Mononuclear cell (primary cell): ENCODE results near the gene KRT40. TPM values are rescaled to one million over a fixed set of nuclear protein-coding genes. Genes with fewer than 3 reads are reported as not detected.

ENCODE experiments used
- H3K27me3 ChIP-seq: 2 replicates; pipeline ENCODE4 v1.6.0; 2011; ENCODE audit warnings: low read length, control low read depth; ENCODE audit not compliant: insufficient read depth
- H3K4me1 ChIP-seq: 2 replicates; pipeline ENCODE4 v1.5.1; 2011; ENCODE audit warnings: mild to moderate bottlenecking, low read length, control low read depth; ENCODE audit not compliant: insufficient read depth
- H3K4me3 ChIP-seq: 2 replicates; pipeline ENCODE4 v1.5.1; 2011; ENCODE audit warnings: mild to moderate bottlenecking, low read length, moderate library complexity
- H3K9me3 ChIP-seq: 2 replicates; pipeline ENCODE4 v1.5.1; 2011; ENCODE audit warnings: low read depth, mild to moderate bottlenecking, control low read depth, low read length
- total RNA-seq: library from RNA; depleted of rRNA; stranded (reverse); fragments of >200 nt; gene quantifications from one replicate; pipeline ENCODE4 v1.2.3, GENCODE V29; 2012

The KRT40 gene
- 0.10 TPM for total RNA-seq

- Histone ChIP-seq H3K27me3 (peaks cover 12% of the 10 kb centered on the region), H3K4me3 (no peak within 1 kb of the TSS), H3K4me1 (no peaks in the 10 kb centered on the region), H3K9me3 (no peaks in the 10 kb centered on the region)
Observed at GRCh38 chr17:40984226-40984625, at the start of gene KRT40. TSS of gene KRT40 (minus strand) at chr17:40984326. CDS start at chr17:40984273, 53 bp downstream.

DNA sequence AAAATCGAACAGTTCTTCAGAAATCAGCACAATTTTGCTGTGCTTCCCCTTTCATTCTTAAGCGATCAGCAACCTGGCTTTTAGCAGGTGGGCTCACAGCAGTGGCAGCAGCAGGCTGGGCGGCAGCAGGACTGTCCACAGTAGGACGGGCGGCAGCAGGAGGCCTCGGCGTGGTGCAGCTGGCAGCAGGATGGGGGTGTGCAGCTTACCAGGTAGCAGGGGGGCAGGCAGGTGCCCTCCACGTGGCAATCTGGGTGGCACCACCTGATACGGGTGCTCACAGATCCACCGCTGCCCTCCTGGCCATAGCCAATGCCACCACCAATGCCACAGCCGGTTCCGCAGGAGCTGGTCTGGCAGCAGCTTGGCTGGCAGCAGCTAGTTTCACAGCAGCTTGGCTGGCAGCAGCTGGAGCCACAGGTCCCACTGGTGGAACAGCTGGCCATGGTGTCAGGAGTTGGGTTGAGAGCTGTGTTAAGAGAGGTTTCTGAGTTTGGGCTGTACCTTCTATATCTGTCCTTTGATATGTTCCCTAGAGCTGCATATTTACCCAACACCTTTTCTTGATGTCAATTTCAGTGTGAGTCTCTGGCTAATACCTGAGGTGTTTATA, 45.6 kb upstream of the KRT40 start, which contains the start of gene KRTAP1-4:
Gene KRTAP1-4, minus strand, starts transcription at position 563 of the 613 bp plus-strand sequence. Its CDS starts 117 bp downstream, at position 446.
- no peaks in the 10 kb centered on the region for H3K4me1 ChIP-seq
- H3K4me3 ChIP-seq = no peak within 1 kb of the TSS
- H3K27me3 ChIP-seq = peaks cover 4% of the 10 kb centered on the region
- H3K9me3 ChIP-seq = no peaks in the 10 kb centered on the region

- Histone ChIP-seq H3K9me3 (no peaks in the 10 kb centered on the region), H3K27me3 (peaks cover 4% of the 10 kb centered on the region), H3K4me1 (no peaks in the 10 kb centered on the region), H3K4me3 (no peak within 1 kb of the TSS)
Observed at GRCh38 chr17:41026715-41027471, 42.8 kb upstream of the KRT40 start, which contains the start of gene KRTAP1-5. TSS of gene KRTAP1-5 (minus strand) at chr17:41027208. CDS start at chr17:41027155, 53 bp downstream.

GRCh38 chr17:41024697-41025096, 40.6 kb upstream of the KRT40 start:
- H3K4me1 ChIP-seq = no peaks in the 10 kb centered on the region
- peaks cover 4% of the 10 kb centered on the region for H3K27me3 ChIP-seq
- H3K9me3 ChIP-seq = no peaks in the 10 kb centered on the region
- no peak overlapping the region for H3K4me3 ChIP-seq

- Histone ChIP-seq H3K4me1 (no peaks in the 10 kb centered on the region), H3K9me3 (no peaks in the 10 kb centered on the region), H3K4me3 (no peak overlapping the region), H3K27me3 (no peaks in the 10 kb centered on the region)
Observed at GRCh38 chr17:41020336-41020735, 36.2 kb upstream of the KRT40 start.

GRCh38 chr17:41019415-41019814, 35.3 kb upstream of the KRT40 start:
- Histone ChIP-seq H3K4me1 (no peaks in the 10 kb centered on the region), H3K4me3 (no peak overlapping the region), H3K9me3 (no peaks in the 10 kb centered on the region), H3K27me3 (no peaks in the 10 kb centered on the region)

DNA sequence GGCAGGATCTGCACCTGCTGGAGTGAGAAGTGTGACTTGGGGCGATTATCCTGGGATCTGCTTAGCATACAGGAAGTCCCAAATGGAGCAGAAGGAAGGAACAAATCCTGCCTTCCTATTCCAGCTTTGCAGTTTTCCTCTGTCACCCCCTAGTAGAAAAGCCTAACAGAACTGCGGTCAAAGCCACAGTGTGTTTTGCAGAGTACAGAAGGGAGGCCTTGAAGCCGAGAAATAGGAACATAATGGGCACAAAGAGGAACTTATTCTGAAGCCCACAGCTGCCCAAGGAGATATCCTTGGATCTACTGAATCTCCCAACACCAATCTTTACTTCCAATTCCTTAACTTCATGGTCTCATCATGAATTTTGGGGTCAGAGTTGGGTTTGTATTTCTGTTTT, 34.4 kb upstream of the KRT40 start:
- H3K4me3 ChIP-seq = no peak overlapping the region
- H3K9me3 ChIP-seq = no peaks in the 10 kb centered on the region
- H3K4me1 ChIP-seq = no peaks in the 10 kb centered on the region
- H3K27me3 ChIP-seq = no peaks in the 10 kb centered on the region

GRCh38 chr17:41016578-41017215, 32.6 kb upstream of the KRT40 start:
- H3K4me1 ChIP-seq = no peaks in the 10 kb centered on the region
- no peaks in the 10 kb centered on the region for H3K27me3 ChIP-seq
- no peaks in the 10 kb centered on the region for H3K9me3 ChIP-seq
- no peak overlapping the region for H3K4me3 ChIP-seq

GRCh38 chr17:41015454-41015853, 31.3 kb upstream of the KRT40 start:
- Histone ChIP-seq H3K9me3 (no peaks in the 10 kb centered on the region), H3K4me3 (no peak overlapping the region), H3K4me1 (no peaks in the 10 kb centered on the region)

DNA sequence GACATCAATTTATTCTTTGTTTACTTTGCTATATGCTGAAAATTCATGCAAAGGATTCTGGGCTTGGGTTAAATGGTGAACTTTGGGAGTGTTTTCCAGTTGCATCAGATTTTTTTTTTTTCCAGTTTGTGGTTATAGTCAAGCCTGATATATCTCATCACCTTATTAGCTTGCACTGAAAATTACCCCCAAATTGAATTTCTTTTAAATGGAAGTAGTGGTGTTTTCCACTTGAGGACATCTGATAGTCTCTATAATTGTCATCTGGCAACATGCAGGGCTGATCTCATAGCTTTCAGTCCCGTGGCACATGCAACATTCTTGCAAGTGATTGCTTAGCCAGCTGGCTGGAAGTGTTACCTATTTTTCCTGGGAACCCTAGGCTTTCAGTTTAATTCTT, 29.5 kb upstream of the KRT40 start:
- Histone ChIP-seq H3K4me3 (no peak overlapping the region), H3K4me1 (no peaks in the 10 kb centered on the region)

More at GRCh38 chr17:41015454-41015853, 31.3 kb upstream of the KRT40 start:
- no peaks in the 10 kb centered on the region for H3K27me3 ChIP-seq

DNA sequence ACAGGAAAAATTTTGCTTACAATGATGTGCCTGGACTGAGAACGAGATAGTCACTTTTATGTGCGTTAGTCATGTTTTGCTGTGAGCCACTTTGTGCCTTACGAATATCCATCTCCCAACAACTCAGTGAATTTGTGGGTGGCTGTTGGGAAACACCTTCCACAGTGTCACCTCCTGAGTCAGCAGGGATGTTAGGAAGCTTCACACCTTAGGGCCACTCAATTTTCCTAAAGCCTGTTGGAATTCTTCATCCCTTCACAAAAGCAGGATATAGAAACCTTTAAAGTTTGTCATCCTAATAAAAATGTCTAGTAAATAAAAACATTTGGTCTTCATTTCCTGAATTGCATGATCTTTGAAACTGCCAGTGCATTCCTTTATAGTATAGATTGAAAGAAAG, 29.1 kb upstream of the KRT40 start:
- Histone ChIP-seq H3K4me1 (no peaks in the 10 kb centered on the region), H3K4me3 (no peak overlapping the region), H3K27me3 (no peaks in the 10 kb centered on the region), H3K9me3 (no peaks in the 10 kb centered on the region)

More for the DNA sequence above, 29.5 kb upstream of the KRT40 start:
- no peaks in the 10 kb centered on the region for H3K9me3 ChIP-seq
- no peaks in the 10 kb centered on the region for H3K27me3 ChIP-seq

DNA sequence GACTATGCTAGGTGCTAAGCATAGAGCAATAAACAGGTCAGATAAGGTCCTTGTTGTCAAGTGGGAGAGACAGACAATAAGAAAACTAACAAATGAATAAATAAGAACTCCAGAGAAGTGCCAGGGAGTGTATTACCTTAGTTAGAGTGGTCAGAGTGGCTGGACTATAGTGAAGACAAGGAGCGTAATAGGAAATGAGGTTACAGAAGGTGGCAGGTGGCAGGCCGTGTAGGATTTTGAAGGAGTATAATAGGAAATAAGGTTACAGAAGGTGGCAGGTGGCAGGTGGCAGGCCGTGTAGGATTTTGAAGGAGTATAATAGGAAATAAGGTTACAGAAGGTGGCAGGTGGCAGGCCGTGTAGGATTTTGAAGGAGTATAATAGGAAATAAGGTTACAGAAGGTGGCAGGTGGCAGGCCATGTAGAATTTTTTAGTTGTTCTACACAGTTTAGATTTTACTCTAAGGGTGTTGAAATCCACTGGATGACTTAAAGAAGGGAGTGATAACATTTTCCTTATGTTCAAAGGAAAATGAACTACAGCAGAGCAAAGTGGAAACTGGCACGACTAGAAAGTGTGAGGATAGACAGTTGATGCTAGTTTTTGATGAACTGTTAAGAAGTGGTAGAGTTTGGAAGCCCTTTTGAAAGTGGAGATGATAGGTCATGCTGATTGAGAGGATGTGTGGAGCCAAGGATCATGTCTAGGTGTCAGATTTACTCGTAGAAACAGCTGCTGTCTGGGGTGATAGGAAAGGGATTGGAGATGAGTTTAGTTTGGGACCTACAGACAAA, 28.4 kb upstream of the KRT40 start:
- Histone ChIP-seq H3K27me3 (no peaks in the 10 kb centered on the region), H3K4me1 (no peaks in the 10 kb centered on the region), H3K9me3 (no peaks in the 10 kb centered on the region), H3K4me3 (no peak overlapping the region)

DNA sequence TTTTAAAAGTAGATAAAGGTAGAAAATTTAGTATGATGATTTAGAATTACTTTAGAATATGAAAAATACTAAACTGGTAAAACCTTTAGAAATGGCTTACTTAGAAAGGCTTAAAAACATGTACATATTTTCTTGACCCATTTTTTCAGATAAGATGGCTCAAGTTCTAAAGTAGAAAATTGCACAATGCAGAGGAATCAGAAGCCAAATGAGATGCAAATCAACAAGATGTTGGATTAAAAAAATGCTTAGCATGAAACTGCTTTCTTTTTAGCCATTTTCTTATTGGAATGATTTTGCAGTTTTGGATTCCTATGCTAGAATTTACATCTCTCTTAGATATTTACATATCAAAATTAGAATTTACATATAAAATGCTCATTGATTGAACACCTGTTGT, 26.3 kb upstream of the KRT40 start:
- H3K4me3 ChIP-seq = no peak overlapping the region
- no peaks in the 10 kb centered on the region for H3K4me1 ChIP-seq
- no peaks in the 10 kb centered on the region for H3K9me3 ChIP-seq
- peaks cover 2% of the 10 kb centered on the region for H3K27me3 ChIP-seq

DNA sequence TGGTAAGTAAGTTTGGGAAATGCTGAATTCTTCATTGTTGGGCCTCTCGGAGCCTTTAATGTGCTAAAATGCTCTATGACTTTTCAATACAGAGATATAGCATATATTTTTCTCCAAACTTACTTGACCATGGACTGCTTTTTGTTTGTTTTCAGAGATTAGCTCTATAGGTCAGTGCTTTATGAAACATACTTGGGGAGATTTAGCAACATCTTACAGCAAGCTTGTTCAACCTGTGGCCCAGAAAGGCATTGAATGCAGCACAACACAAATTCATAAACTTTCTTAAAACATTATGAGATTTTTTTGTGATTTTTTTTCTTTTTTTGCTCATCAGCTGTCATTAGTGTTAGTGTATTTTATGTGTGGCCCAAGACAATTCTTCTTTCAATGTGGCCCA, 25.8 kb upstream of the KRT40 start:
- Histone ChIP-seq H3K9me3 (no peaks in the 10 kb centered on the region), H3K4me1 (no peaks in the 10 kb centered on the region), H3K4me3 (no peak overlapping the region), H3K27me3 (peaks cover 2% of the 10 kb centered on the region)
